NCI-H524 (cell line): ENCODE measurements around the gene GRM8.

Experiments
- DNase-seq, 2 experiments: peaks; one replicate each; lab custom pipeline; 2025; lab: John Stamatoyannopoulos, UW

Gene GRM8

DNA sequence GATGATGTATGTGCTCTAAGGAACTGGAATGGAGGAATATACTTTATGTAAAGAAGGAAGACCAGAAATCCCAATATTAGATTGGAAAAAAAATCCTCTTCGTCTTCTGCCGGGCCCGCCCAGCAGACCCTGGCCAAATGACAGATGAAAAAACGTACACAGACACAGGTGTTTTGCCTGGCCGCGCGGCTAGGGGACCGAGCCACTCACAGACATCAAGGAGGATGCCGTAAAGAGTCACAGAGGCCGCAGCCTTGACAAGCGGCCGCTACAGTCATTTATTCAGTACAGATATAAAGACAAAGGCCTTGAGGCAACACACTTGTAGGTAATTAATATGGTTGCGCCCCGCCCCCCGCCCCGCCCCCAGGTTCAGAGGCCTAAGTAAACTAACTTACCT is 594.1 kb downstream of the GRM8 start:
- DNase-seq = no peak

DNA sequence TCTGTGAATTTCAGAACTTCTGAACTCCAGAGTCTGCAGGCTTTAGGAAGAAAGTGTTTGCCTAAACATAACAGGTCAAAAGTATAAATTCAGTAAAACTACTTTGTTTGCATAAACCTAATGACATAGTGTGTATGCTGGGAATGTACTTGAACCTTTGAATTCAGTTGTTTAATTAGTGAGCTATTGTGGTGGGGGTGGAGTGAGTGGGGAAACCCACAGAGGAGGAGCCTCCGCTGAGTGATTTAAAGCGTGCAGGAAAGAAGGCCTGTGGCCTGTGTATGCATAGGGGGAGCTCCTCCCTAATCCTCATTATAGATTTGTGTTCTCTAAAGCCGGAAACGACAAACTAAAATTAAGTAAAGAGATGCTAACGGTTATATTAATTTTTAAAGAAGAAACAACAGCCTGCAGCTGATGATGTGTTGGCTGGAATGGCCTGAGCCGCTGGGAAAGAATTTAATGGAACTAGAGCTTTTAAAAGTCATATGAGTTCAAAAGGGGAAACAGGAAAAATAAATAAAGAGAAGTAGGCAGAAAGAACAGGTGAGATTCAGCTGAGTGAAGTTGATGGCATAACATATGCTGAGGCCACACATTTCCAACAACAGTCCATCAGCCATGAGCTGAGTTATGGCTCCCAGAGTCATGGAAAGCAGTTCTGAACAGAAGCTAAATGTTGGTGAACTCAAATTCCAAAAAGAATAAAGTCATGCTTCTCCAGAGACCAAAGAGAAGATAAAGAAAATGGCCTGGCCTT is 595.0 kb downstream of the GRM8 start:
- DNase-seq = no peak

DNA sequence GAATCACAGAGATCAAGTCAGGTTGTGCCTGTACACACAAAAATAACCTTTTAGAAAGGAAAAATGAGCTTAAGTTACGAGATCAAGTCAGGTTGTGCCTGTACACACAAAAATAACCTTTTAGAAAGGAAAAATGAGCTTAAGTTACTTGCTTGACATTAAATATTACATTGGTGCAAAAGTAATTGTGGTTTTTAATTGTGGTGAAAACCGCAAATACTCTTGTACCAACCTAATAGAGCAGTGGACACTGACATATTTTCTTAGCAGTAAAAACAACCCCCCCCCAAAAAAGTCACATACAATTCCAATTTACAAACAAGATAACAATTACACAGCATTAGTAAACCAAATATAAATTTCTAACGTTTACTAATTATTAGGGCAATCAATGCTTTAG is 595.6 kb downstream of the GRM8 start:
- DNase-seq = no peak

DNA sequence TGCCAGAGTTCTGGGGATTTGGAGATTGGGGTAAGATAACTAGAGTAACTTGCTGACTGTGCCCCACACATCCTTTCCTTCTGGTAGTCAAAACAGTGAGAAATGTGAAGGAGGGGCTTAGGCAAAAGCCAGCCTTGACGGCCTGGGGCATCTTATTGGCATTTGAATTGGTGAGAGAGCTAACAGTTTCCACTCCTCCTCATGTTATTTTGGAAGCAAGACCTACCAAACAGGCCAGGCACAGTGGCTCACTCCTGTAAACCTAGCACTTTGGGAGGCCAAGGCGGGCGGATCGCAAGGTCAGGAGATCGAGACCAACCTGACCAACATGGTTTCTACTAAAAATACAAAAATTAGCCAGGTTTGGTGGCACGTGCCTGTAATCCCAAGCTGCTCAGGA is 596.6 kb downstream of the GRM8 start:
- DNase-seq = no peak

DNA sequence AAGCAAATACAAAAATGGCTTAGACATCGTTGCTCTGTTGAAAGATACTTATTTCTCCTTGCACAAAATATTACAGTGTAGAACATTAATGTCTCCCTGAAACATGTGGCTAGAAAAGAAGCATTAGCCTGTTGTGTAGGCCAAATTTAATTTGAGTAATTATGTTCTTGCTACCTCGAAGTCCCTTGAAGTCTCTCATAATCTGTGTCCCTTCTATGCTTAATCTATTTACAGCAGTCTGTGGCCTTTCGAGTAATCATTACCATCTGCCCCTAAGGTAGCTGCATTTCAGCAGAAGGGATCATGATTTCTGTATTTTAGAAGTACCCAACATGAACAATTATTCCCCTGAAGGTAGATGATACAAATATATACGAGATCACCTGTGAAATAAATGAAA is 615.2 kb downstream of the GRM8 start:
- DNase-seq = peak in 1 of 2 experiments; percentile 75

DNA sequence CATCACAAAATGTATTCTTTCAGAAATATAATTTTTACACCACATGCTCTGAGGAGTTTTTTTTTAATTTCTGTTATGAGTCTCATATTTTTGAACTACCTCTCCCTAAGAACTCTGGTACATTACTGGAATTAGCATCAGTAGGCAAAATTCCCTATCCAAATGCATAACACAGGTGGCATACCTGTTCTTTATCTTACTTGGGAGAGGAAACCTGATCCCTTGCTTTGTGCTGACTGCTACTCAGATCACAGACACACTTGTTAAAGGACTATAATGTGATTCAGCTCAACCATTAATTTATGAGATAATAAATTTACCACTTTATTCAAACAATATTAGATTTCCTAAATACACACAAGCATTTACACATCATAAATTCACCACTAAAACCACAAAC is 617.2 kb downstream of the GRM8 start:
- DNase-seq = no peak

DNA sequence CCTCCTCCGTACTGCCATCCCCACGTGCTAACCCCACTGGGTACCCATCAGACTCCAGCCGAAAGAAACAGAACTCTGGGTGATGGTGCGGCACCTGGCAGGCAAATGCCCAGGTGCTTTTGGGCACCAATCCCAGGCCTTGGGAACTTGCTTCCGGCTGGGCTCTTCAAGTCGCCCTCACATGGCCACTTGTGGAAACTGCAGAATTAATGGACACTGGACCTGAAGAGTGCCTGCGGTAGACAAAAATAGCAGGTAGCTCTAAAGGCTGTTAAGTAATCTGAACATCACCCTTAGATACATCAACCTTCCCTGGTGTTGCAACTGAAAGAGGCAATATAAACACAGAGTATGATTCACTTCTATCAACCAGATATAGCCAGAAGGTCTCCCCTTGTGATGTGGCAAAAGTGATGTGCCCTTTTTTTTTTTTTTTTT is 644.4 kb downstream of the GRM8 start:
- DNase-seq = peak; percentile 29 to 58

DNA sequence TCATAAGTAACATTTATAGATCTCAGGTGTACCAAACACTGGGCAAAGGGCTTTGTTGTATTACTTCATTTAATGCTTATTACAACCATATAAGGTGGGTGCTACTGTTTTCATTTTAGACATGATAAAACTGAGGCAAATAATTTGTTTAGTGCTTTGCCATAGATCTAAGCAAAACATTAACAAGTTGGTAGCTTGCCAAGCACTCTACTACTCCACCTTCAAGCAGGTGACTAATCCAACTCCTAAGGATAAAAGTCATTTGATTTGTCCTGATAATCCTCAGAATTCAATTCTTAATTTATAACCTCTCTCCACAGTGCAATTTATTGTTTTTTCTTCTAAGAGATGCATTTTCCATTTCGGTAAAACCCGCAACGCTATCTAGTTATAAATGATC is 646.4 kb downstream of the GRM8 start:
- no peak for DNase-seq

DNA sequence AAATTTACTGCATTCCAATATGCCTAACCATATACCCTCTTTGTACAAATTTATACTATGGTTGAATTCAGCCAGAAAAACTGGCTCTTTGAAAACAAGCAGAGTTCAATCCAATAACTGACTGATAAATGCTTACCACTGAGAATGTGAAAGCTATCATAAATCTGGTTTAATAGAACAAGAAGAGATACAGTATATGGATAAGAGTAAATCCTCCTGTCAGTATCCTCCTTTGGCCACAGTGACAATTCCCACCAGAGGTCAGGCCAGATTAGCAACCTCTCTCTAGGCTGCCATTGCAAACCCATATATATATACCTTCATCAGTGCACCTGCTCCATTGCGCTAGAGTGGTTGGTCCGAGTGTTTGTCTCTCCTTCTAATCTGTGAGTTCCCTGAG is 647.2 kb downstream of the GRM8 start:
- DNase-seq = peak; percentile 0 to 23

DNA sequence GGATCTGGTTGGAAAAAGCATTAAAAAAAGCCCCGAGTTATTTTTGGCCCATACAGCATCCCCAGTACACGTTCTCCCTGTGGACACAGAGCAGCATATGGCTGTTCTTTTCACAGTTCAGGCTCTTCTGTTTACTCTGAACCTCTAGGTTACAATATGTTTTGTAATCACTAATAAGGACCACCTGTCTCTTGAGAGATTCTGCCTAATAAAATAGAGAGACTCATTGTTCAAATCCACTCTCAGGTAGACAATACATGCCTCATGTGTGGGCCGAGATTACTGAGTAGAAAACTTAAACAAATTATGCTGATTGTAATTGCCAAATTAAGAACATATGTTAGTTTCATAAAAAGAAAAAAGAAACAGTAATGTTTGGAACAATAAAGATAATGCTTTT is 647.7 kb downstream of the GRM8 start:
- peak; percentile 44 to 92 for DNase-seq

DNA sequence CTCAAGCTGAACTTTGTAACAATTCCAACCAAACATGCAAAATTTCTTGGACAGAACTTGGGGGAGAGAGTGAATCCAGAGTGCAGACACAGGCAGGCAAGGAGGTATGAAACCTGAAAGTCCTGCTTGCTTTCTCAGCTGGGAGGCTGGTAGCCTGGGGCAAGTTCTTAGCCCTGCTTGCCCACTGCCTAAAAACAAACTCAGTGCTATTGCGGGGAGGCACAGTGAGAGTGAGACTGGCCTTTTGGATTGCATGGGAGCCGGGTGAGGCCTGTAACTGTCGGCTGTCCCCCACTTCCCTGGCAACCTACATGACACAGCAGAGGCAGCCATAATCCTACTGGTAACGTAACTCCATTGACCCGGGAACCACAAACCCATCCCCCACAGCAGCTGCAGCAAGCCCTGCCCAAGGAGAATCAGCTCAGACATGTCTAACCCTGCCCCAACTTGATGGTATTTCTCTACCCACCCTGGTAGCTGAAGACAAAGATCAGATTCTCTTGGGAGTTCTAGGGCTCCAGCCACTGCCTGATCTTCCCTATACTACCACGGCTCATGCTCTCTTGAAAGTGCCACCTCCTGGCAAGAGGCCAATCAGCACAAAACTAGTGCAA is 663.6 kb downstream of the GRM8 start:
- DNase-seq = no peak

DNA sequence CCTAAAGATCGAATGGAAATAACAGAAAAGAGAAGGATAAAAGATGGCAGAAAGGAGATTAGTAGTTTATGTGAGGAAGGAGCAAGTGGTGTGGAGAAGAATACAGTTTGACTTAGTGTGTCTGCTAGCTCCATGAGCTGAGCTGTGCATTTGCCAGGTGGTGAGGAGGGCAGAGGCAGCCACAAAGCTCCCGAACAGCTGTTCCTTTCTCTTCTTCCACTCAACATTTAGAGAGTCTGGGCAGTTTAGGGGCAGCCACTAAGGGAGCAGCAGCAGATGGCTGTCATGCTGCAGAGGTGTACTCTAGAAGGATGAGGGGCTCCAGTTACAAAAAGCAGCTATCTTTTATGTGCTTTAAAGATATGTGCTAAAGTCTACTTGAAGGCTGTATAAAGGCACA is 674.4 kb downstream of the GRM8 start:
- DNase-seq = peak; percentile 95 to 99

DNA sequence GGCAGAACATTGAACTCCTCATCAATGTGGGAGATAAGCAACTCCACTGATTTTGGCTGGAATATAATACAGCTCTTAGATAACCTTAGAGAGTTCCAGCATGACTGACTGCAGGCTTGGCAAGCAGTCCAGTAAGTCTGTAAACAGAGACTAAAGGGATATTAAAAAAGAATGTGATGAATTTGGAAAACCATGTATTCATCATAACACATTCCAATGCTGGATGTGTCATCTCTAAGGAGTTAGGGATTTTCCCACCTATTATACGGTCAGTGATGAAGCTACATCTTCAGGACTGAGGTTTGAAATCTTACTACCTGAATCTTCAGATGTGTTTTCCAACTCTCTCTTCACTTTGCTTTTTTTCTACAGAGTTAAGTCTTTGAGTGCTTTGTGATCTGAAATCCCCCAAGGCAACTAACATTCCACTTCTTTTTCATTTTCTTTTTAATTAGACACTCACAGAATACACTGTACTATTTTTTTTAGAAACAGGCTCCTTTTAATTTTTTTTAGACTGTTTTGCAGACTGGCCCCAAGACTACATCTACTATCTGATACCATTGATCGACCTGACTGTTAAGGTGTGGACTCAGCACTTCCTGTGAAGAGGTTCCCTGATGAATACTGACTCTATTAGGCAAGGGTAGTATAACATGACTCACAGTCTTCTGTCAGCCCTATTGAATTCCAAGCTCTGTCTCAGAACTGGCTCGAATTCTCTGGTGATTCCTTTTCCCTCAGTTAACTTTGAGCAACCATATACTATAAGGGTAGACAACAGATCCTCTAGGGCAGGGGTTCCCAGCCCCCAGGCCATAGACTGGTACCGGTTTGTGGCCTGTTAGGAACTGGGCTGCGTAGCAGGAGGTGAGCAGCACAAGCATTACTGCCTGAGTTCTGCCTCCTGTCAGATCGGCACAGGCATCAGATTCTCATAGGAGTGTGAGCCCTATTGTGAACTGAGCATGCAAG is 678.2 kb downstream of the GRM8 start:
- no peak for DNase-seq

DNA sequence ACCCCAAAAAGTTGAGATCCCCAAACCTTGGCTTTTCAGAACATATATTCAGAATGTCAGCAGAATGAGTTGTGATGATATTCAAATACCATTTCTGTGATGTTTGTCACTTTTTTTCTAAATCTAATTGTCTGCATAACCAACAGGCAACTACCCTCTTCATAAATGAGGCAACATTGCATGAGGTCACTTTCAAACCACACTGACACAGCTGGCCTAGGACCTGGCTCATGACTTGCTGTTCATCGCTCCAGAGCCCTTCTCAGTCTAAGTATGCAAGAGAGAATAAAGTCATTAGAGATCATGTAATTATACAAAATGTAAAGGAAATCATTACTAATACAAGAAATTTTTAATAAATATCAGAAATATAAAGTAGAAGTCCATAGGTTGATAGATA is 681.9 kb downstream of the GRM8 start:
- peak in 1 of 2 experiments; percentile 10 for DNase-seq

DNA sequence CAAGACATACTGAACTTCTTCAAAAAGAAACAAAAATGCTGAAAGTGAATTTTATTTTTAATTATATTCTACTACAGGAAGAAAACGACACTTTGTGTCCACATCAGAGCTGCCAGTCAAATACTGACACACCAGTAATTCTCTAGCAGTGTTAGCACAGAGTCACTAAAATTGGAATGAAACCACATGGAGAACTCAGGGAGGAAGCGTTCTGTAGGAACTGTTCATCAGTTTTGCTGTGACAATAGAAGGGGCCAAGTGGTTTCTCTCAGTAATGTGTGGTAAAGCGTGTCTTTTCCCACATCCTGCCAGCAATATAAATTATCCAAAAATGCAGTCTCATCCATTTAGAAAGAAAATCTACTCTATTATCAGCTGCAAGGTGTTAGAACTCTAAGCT is 683.3 kb downstream of the GRM8 start:
- DNase-seq = no peak

DNA sequence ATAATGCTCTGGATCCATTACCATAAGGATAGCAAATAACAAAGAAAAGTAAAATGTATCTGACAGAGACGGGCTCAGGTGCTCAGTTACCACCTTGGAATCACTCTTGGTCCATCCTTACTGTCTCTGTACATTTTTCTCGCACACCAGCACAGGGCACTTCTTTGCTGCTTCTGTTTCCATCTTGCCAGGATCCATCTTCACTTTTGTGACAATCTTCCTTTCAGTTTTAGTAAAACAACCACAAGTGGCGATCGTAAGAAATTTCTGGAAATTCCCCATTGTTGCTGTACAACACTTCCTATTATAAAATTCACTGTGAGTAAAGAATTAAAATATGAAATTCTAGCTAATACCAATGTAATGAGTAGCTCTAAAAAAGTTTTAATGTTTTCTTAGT is 695.5 kb downstream of the GRM8 start:
- DNase-seq = no peak

DNA sequence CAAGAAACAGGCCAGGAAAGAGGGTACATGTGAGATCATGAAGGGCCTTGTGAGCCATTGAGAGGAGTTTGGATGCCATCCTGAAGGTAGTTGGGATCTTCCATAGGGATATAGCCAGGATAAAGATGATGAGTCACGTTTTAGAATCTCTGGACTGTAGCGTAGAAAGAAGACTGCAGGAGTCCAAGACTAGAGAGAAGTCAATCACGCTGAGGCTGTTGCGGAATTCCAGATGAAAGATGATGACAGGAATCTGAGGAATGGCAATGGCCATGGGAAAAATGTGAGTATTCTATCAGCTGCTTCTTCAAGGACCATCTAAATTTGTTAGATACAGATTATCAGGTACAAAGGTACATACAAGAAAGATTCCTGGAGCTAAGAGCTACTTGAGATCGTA is 711.3 kb downstream of the GRM8 start:
- DNase-seq = no peak

DNA sequence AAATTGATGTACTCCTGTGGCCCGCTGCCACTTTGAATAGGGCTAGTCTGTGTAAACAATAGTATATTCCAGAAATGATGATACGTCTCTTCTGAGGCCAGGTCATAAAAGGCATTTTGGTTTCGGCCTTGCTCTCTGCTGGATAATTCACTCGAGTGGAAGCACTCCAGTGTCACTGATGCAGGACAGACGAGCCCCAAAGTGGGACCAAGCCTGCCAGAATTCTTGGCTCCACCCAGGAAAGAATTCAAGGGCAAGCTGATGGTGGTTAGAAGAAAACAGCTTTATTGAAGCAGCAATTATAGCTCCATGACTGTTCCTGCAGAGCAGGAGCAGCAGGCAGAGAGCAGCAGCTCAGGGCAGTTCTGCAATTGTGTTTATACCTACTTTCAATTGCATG is 717.6 kb downstream of the GRM8 start:
- no peak for DNase-seq

DNA sequence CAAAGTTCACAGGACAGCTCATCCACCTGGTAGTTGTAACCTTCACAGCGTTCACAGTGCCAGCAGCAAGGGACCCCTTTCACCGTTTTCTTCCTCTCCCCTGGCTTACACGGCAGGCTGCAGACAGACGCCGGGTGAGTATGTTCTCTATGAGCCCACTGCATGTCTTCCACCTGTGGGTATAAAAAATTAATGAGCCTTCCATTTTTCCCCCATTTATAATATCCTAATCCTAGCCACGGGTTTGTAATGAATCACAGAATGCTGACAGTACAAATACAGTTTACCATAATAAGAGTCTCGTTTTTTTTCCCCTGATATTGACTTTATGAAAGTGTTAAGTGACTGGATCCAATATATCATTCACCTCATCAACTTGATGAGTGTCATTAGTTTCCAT is 719.0 kb downstream of the GRM8 start:
- no peak for DNase-seq

DNA sequence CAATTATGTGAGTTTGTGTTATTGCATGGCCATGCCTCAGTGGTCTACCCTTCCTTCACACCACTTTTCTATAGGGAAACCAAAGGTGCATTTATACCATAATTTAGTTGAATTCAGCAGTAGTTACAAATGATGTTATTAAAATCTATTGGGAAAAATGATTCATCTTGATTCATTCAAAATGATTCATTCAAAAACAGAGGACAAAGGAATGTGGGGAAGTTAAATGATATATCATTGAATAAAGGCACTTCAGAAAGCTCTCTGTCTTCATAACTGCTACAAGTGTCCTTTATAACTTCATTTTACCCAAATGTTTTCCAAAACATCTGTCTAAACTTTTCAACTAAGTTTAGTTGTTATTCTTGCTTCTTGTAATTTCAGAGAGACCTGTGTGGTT is 722.9 kb downstream of the GRM8 start:
- DNase-seq = no peak

DNA sequence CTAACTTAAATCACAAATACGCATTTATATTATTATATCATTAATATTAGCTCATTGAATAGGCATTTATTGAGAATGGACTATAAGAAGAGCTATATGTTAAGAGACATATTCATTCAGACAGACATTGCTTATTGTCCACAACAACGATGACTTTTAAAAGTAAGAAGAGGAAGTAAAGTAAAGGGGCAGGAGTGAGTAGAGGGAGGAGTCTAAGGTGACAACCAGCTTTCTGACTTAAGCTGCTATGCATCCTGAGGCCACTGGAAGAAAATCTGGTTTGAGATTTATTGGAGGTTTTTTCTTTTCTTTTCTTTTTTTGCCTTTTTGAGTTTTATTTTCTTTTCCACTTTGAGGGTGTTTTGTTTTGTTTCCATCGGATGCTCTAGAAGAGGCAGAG is 723.5 kb downstream of the GRM8 start:
- DNase-seq = no peak

DNA sequence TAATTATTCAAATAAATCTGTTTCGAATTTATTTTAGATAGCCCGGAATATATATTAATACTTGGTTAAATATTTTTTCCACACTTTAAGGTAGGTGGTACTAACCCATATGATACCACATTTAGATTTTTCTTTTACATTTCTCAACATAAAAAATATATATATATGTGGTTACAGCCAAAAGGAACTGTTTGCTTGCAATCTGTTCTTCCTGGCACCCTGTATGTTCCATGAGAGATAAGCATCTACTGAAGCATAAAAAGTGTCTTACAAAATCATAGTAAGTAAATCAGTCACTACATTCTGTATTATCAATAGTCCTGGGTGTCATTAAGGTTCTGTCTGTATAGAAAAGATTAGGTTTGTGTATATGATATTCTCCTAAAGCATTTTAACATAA is 726.8 kb downstream of the GRM8 start:
- DNase-seq = no peak

DNA sequence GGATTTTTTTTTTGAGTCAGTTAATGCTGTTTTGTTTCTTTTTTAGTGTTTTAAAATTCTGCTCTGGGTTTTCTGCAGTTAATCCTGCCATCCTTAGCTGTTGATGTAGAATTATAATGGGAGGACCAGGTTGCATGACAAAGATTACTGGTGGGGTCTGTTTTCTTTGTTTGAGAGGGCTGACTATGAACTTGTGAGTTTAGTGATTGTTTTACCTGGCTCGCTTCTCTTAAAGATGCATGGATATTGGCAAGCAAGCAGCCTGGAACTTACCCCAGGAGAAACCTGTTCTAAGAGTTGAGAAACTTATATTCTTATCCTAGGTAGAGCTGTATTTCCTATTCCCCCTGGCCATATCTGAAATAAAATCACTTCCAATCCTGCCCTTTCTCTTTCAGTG is 727.8 kb downstream of the GRM8 start:
- DNase-seq = no peak
